ENCODE data around the gene INTS6L.
A peak's percentile ranks its signal among the peaks of the same experiment; 100 is the strongest.
"Not testable (repeated sequence)": the region's sequence is repeated elsewhere in the genome, so short reads cannot be mapped to it uniquely, and the experiment has no call there.

Gene INTS6L

GRCh38 chrX:135528254-135528653, 7.8 kb downstream of the INTS6L start:
- no peak for DNase-seq

DNA sequence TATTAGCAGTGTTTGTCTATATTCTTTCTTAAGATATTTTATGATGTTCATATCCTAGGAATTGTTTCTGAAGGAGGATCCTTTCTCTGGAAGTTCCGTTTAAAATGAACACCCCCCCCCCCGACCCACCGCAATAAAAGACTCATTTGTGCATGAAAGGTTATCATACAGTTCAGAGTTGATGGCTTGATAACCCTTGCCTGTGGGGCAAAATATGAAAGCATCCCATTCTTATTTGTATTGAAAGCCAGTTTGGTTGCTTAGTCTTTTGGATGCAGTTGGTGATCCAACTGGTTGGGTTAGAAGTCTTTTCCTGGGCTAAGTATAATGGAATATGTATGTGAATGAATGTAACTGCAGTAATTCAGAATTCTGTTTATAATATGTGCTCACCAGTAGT, 8.3 kb downstream of the INTS6L start:
- no peak for DNase-seq

GRCh38 chrX:135530097-135530496, 9.6 kb downstream of the INTS6L start:
- DNase-seq = no peak

DNA sequence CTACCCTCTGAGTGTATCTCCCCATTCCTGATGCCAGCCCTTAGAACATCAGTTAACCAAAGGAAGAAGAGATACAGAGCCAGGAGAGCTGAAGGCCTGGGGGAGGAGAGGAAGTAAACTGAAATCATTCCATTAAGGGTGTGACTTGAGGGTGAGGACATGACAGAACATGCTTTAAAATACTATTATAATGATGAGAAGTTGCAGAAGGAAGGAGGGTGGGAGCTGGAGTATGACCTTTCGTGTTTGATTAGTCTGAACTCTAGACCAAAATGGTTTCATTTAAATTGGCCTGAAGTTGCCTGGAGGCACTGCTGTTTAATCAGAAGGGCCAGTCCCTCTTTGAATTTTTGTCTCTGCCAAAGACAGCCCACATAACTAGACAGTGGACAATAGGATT, 11.4 kb downstream of the INTS6L start:
- DNase-seq = no peak

DNA sequence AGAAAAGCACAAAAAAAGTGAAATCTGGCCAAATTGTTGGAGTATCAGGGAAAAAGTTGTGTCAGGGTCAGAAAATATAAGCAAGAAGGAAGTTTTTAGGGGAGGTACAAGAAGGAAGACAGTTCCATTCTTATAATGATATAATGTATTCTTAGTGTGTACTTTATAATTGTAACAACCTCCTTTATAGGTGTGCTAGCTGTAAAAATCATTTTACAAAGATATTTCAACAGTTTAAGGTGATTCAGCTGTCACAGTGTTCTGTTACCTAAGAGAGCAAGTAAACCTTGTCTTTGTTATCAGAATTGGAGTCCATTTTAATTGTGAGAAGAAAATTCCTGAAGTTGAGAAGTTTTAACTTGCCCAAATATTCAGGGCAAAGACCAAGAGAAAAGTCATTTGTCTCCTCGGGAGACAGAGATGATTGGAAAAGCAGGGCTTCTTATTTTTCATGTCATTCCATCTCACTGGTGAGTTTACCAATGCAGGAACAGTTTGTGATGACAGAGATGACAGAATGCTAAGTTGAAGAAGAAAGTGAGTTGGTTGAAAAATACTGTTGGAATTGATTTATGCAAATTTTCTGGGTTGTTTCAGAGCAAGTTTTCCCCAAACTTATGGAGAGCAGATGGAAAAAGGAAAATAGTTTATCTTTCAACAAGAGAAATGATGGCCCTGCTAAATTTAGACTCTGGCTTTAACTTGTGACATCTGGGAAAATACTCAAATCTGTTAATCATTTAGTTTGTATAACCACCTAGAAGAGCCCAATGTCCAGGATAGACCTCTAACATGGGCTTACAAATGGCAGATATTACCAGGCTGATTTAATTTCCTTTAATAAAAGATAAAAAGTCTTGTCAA, 14.8 kb downstream of the INTS6L start:
- DNase-seq = no peak

- no peak for DNase-seq
Measured at GRCh38 chrX:135536877-135537276, 16.4 kb downstream of the INTS6L start.

GRCh38 chrX:135541351-135541750, 20.9 kb downstream of the INTS6L start:
- peak; percentile 68 for DNase-seq

DNA sequence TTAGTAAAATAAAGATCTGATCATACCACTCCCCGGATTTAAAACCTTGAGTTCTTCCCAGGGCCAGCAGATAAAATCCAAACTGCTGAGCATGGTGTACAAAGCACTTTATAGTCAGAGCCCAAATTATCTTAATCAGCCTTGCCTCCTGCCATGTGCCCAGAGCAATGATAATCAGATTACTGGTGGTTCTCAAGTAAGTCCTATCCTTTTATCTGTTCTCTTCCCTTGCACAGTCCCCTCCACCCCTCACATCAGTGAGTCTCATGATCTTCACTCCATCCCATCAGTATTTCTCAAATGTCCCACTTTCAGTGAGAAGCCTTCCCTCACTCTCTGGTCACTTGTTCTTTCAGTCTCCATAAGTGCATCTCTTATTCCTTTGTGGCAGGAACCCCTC, 22.7 kb downstream of the INTS6L start:
- peak; percentile 44 for DNase-seq

DNA sequence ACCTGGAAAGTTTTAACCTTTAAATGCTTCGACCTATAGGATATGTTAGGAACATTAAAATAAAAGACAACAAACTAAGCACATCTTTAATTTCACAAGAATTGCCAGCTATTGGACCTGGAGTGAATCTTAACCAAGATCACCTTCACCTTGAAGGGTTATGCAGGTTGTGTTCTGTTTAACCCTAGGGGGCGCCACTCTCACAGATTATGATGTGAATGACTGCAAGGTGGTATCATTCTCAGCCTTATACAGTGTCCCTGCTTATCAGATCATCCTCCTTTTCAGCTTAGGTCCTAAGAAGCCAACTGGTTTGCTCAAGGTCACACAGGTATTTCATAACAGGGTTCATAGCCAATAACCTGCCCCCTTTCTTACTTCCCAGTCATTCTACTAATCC, 23.5 kb downstream of the INTS6L start:
- DNase-seq = peak; percentile 33

DNA sequence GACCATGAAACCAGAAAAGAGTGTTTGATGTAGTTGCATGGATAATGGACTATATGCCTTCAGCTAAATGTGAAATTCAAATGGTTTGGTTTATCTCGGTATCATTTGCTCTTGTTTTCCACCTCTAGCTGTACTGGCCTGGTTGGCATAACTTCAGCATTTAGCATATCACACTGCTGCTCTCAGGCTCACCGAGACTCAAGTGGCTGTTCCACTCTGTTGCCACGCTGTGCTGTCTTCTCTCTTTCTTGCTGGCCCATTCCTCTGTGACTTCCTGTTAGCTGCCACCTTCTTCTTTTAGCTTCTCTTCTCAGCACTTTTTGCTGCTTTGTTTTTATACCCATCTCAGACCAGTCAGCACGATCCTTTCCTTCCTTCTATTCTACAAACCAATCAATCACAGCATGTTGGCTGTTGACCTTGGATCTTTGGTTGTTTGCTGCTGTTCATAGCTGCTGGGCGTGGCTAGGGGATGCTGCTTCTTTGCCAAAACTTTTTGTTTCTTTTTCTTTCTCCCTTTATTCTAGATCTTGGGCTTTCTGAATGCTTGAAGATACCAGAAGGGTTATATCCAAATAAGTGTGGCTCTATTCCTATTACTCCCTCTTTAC, 24.0 kb downstream of the INTS6L start:
- DNase-seq = no peak

GRCh38 chrX:135547767-135548166, 27.3 kb downstream of the INTS6L start:
- DNase-seq = no peak

GRCh38 chrX:135549519-135549918, 29.1 kb downstream of the INTS6L start:
- no peak for DNase-seq

DNA sequence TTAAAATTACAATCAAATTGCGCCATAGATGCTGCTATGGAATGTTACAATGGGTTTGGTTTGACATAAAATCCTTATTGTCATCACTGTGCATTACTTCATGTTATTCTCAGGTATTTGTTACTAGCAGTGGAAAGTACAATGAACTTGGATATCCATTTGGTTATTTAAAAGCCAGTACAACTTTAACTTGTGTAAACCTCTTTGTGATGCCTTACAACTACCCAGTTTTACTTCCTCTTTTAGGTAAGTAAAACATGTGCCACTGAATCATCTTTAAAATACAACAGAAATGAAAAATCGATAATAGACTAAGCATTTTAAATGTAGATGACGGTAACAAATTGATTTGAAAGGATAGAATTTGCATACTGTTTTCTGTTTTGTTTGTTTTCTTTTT, 35.6 kb downstream of the INTS6L start:
- peak; percentile 20 for DNase-seq

DNA sequence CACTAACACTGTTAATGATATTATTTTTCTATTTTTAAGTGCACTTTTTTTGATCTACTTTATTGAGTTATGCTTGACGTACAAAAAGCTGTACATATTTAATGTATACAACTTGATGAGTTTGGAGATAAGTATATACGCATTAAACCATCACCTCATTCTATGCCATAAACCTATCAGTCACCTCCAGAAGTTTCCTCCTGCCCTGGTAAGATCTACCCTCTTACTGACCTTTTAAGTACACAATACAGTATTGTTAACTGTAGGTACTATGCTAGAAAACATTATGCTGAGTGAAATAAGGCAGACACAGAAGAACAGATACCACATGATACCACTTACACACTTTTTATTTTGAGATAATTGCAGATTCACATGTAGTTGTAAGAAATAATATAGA, 36.9 kb downstream of the INTS6L start:
- no peak for DNase-seq

DNA sequence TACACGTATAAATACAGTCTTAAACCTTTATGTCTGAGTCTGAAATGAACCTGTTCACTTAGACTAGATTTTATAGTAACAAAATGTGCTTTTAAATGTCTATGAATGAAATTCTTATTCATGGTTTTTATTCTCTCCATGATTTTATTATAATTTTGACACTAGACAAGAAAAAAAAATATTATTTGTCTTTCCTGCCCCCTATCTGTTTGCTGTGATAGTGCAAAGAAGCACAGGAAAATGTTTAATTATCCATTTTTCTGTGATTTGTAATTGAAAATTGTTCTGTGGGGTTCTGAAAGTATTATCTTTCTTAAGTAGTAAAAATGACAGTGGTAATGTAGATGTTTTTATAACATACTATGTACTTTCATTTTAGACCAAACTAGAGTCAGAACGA, 52.0 kb downstream of the INTS6L start:
- DNase-seq = peak; percentile 18

DNA sequence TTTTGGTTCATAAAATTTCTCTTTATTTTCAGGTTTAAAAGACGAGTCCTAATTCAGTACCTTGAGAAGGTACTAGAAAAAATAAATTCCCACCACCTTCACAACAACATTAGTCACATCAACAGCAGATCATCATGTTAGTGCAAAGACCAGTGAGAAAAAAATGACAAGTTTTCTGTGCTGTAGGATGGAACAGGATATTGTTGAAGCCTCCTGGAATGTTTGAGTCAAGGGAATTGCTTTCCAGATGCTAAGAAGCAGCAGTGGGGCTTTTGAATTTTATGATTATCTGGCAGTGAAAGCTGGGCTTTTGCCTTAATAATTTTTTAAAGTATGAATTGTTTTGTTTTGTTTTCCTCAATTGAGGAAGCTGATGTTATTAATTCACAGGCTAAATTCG, 61.0 kb downstream of the INTS6L start:
- no peak for DNase-seq

DNA sequence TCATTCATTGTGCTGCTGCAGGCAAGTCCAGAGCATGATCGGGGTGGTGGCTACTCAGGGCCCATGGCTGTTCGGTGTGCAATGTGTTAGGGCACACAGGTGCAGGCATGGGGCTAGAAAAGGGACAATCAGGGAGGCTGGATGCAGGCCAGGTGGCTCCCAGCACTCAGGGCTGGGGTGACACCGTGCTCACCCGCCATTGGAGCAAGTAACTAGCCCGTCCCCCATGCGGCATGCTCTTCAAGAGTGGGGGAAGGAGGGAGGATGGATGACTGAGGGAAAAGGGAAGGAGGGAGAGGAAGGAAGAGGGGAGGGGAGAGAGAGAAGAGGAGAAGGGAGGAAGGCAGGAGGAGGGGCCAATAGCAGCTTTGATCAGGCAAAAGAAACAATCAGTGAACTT, 64.7 kb downstream of the INTS6L start:
- no peak for DNase-seq

GRCh38 chrX:135591871-135592270, 71.4 kb downstream of the INTS6L start:
- no peak for DNase-seq

GRCh38 chrX:135594049-135594448, 73.6 kb downstream of the INTS6L start:
- not testable (repeated sequence) for DNase-seq

DNA sequence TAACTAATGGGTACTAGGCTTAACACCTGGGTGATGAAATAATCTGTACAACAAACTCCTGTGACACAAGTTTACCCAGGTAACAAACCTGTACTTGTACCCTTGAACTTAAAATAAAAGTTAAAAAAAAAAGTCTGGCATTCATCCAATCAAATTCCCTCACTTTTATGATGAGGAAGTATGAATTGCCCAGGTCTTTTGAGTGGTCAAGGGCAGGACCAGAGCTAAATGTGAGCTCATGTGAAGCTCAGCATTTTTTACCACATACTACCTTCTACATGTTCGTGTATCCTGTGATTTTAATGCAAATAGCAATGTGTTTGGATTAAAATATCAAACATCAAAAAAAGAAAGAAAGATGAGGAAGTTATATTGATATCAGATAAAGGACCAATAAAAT, 74.0 kb downstream of the INTS6L start:
- DNase-seq = not testable (repeated sequence)

- no peak for DNase-seq
Measured at GRCh38 chrX:135595543-135595942, 75.1 kb downstream of the INTS6L start.

DNA sequence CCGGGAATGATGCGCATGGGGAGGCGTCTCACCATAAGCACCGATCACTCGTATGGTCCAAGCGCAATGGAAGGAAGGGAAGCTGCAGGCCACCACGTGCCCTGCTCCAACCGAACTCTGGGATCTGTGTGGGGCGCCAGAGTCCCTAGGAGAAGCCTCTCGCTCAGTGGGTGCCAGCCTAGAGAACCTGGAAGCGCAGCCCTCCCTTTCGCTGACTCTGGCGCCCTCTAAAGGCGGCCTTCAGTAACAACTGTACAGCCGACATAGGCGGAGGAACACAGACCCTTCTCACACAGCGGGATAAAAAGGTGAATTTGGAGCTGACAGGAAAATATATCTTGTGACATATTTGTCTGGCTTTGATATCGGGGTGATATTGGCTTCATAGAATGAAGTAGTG, 76.0 kb downstream of the INTS6L start:
- DNase-seq = peak; percentile 55

GRCh38 chrX:135605906-135606305, 85.4 kb downstream of the INTS6L start:
- no peak for DNase-seq

- not testable (repeated sequence) for DNase-seq
Measured at GRCh38 chrX:135624408-135625204, 104.1 kb downstream of the INTS6L start.
